Neural progenitor cell (in vitro differentiated cells): Measurements from ENCODE around the gene BTBD9. TPM values are rescaled to one million over a fixed set of nuclear protein-coding genes. Genes with fewer than 3 reads are reported as not detected.

ENCODE experiments used
- DNase-seq: peaks from one replicate; pipeline ENCODE4 v3.0.0-alpha.2; 2016; ENCODE audit warnings: low spot score
- H2AFZ ChIP-seq: fragments of 200-600 bp; sonication (generic); replicated peaks from 2 replicates; pipeline ENCODE4 v1.6.1; 2016; ENCODE audit warnings: antibody characterized with exemption
- H3F3A ChIP-seq: fragments of 200-600 bp; sonication (generic); 2 replicates; pipeline ENCODE4 v1.6.1; 2016; ENCODE audit warnings: antibody characterized with exemption, low read depth
- H3K27ac ChIP-seq: fragments of 200-600 bp; sonication (generic); 2 replicates; pipeline ENCODE4 v1.5.1; 2016; ENCODE audit warnings: mild to moderate bottlenecking
- H3K27me3 ChIP-seq: fragments of 200-600 bp; sonication (generic); 2 replicates; pipeline ENCODE4 v1.6.1; 2016; ENCODE audit warnings: mild to moderate bottlenecking, moderate library complexity
- H3K36me3 ChIP-seq: fragments of 200-600 bp; sonication (generic); 2 replicates; pipeline ENCODE4 v1.5.1; 2016
- H3K4me1 ChIP-seq: fragments of 200-600 bp; sonication (generic); 2 replicates; pipeline ENCODE4 v1.6.1; 2016; ENCODE audit warnings: mixed run types
- H3K4me2 ChIP-seq: fragments of 200-600 bp; sonication (generic); 2 replicates; pipeline ENCODE4 v1.6.1; 2016
- H3K4me3 ChIP-seq: fragments of 200-600 bp; sonication (generic); 2 replicates; pipeline ENCODE4 v1.5.1; 2016
- H3K79me2 ChIP-seq: fragments of 200-600 bp; sonication (generic); 2 replicates; pipeline ENCODE4 v1.6.1; 2016; ENCODE audit warnings: low read depth
- H3K9ac ChIP-seq: fragments of 200-600 bp; sonication (generic); 2 replicates; pipeline ENCODE4 v1.6.1; 2016
- H3K9me3 ChIP-seq: fragments of 200-600 bp; sonication (generic); 2 replicates; pipeline ENCODE4 v1.5.1; 2016; ENCODE audit warnings: low read depth
- H4K20me1 ChIP-seq: fragments of 200-600 bp; sonication (generic); 2 replicates; pipeline ENCODE4 v1.6.1; 2016; ENCODE audit warnings: low read depth
- H3K27ac Mint-ChIP-seq: 3 replicates; pipeline ENCODE4 v1.8.0; 2021; ENCODE audit warnings: mixed read lengths
- H3K27me3 Mint-ChIP-seq: 2 replicates; pipeline ENCODE4 v1.8.0; 2022; ENCODE audit warnings: low read depth, mild to moderate bottlenecking, inconsistent platforms, moderate library complexity, mixed read lengths; ENCODE audit not compliant: insufficient read depth
- H3K36me3 Mint-ChIP-seq: 3 replicates; pipeline ENCODE4 v1.8.0; 2021; ENCODE audit warnings: mixed read lengths
- H3K4me1 Mint-ChIP-seq: 3 replicates; pipeline ENCODE4 v1.8.0; 2021; ENCODE audit warnings: mixed read lengths
- H3K4me3 Mint-ChIP-seq: 3 replicates; pipeline ENCODE4 v1.8.0; 2021; ENCODE audit warnings: mild to moderate bottlenecking, moderate library complexity, mixed read lengths
- H3K9me3 Mint-ChIP-seq: 3 replicates; pipeline ENCODE4 v1.8.0; 2020; ENCODE audit warnings: mixed read lengths
- EZH2 ChIP-seq: fragments of 200-600 bp; sonication (generic); IDR thresholded peaks from 2 replicates; pipeline ENCODE4 v1.6.1; 2017; ENCODE audit warnings: antibody characterized with exemption, mild to moderate bottlenecking, moderate library complexity
- EZH2phosphoT487 ChIP-seq: fragments of 200-600 bp; sonication (generic); IDR thresholded peaks from 2 replicates; pipeline ENCODE4 v1.6.1; 2017; ENCODE audit warnings: antibody characterized with exemption
- total RNA-seq: library from RNA; depleted of rRNA; stranded (reverse); fragments of >200 nt; gene quantifications from 2 replicates; pipeline ENCODE4 v1.2.3, GENCODE V29; 2015; ENCODE audit warnings: low replicate concordance
- TF ChIP-seq, protein P1 (sequence below): fragments of 200-600 bp; sonication (generic); IDR thresholded peaks from 2 replicates; pipeline ENCODE4 v1.5.1; 2017; ENCODE audit warnings: antibody characterized with exemption, mild to moderate bottlenecking

BTBD9 gene
- total RNA-seq, 1 donor from 2014 or later = 16.9 TPM

DNA sequence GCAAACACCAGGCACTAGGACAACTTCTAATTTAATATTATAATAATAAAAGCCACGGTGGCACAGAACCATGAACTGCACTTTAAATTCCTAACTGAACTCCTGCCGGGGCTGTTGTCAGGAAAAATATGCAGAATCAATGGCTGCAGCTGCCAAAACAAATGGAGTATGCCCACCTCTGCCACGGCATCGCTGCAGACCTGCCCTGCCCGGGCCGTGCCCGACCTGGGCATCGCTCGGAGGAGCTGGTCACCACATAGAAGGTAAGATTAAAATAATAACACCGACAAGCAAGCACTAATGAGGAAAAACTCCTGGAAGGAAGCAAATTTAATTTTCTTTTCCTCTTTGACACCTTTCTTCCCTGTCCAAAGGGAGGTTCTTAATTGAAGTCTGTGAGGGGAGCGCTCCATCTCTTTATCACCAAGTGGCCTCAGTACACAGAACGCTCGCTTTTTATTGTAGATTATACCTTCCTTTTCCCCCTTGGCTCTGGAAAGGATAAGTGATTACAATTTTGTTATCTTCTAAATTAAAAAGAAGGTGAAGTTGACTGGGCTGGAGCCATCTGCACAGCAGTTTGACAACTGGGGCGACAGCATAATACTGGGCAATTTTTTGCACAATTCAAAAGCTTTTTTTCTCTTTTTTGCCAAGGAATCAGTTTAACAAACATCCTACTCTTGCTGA lies 468.9 kb downstream of the BTBD9 start:
- H3K36me3 ChIP-seq = no peaks in the 10 kb centered on the region
- no peak for DNase-seq
- no peak overlapping the region for H3K4me2 ChIP-seq
- peaks cover 5% of the 10 kb centered on the region for H3K27me3 Mint-ChIP-seq
- no peak overlapping the region for H3K27ac Mint-ChIP-seq
- TF ChIP-seq, protein P1, sequence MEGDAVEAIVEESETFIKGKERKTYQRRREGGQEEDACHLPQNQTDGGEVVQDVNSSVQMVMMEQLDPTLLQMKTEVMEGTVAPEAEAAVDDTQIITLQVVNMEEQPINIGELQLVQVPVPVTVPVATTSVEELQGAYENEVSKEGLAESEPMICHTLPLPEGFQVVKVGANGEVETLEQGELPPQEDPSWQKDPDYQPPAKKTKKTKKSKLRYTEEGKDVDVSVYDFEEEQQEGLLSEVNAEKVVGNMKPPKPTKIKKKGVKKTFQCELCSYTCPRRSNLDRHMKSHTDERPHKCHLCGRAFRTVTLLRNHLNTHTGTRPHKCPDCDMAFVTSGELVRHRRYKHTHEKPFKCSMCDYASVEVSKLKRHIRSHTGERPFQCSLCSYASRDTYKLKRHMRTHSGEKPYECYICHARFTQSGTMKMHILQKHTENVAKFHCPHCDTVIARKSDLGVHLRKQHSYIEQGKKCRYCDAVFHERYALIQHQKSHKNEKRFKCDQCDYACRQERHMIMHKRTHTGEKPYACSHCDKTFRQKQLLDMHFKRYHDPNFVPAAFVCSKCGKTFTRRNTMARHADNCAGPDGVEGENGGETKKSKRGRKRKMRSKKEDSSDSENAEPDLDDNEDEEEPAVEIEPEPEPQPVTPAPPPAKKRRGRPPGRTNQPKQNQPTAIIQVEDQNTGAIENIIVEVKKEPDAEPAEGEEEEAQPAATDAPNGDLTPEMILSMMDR = no peak
- no peak for TF ChIP-seq EZH2
- TF ChIP-seq EZH2phosphoT487 = no peak
- H3K4me1 ChIP-seq = peaks cover 15% of the 10 kb centered on the region
- no peaks in the 10 kb centered on the region for H3K9me3 Mint-ChIP-seq
- no peak overlapping the region for H3K4me3 Mint-ChIP-seq
- no peaks in the 10 kb centered on the region for H3K27me3 ChIP-seq
- no peaks in the 10 kb centered on the region for H3K79me2 ChIP-seq
- no peak overlapping the region for H3K27ac ChIP-seq
- no peak overlapping the region for H3K9ac ChIP-seq
- no peak overlapping the region for H3K4me3 ChIP-seq
- H3F3A ChIP-seq = peaks cover 5% of the 10 kb centered on the region
- H3K36me3 Mint-ChIP-seq = peaks cover 8% of the 10 kb centered on the region
- H2AFZ ChIP-seq = no peak overlapping the region
- H3K9me3 ChIP-seq = no peaks in the 10 kb centered on the region
- H4K20me1 ChIP-seq = peaks cover 8% of the 10 kb centered on the region
- peaks cover 38% of the 10 kb centered on the region for H3K4me1 Mint-ChIP-seq

DNA sequence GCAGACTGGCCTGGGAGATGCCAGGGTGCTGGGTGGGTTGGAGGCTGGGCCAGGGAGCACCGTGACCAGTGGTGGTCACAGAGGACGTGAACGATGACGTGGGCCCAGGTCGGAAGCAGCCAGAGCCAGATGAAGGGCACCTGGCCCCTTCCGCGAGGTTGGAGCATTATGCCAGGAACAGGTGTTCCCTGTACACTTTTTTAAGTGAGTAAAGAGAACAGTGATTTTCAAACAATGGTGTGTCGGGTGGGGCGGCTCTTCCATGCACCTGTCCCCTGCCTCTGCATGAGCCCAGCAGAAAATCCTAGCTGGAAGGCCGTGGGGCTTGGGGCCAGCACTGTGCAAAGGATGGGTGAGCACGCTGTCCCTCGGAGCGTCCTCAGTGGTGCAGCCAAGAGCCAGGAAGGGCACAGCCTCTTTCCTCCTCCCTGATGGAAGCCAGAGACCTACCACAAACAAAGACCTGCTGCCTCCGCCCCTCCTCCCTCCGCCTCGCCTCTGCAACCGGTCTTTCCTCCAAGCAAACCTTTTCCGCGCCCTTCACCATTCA lies 469.7 kb downstream of the BTBD9 start:
- H3K9ac ChIP-seq = no peak overlapping the region
- no peak overlapping the region for H3K27ac ChIP-seq
- H3K4me1 ChIP-seq = peaks cover 18% of the 10 kb centered on the region
- H3K4me3 Mint-ChIP-seq = peak overlapping the region; percentile 38
- peaks cover 11% of the 10 kb centered on the region for H3K36me3 Mint-ChIP-seq
- no peaks in the 10 kb centered on the region for H3K36me3 ChIP-seq
- DNase-seq = peak; percentile 48
- peaks cover 3% of the 10 kb centered on the region for H3K9me3 Mint-ChIP-seq
- no peak overlapping the region for H2AFZ ChIP-seq
- H3K27me3 ChIP-seq = no peaks in the 10 kb centered on the region
- no peak overlapping the region for H3K4me3 ChIP-seq
- H3K27ac Mint-ChIP-seq = no peak overlapping the region
- H3K79me2 ChIP-seq = no peaks in the 10 kb centered on the region
- peaks cover 8% of the 10 kb centered on the region for H4K20me1 ChIP-seq
- peaks cover 39% of the 10 kb centered on the region for H3K4me1 Mint-ChIP-seq
- H3K4me2 ChIP-seq = no peak overlapping the region
- TF ChIP-seq EZH2phosphoT487 = no peak
- TF ChIP-seq, protein P1 = no peak
- TF ChIP-seq EZH2 = no peak
- peaks cover 3% of the 10 kb centered on the region for H3K27me3 Mint-ChIP-seq
- H3F3A ChIP-seq = peaks cover 5% of the 10 kb centered on the region
- no peaks in the 10 kb centered on the region for H3K9me3 ChIP-seq

DNA sequence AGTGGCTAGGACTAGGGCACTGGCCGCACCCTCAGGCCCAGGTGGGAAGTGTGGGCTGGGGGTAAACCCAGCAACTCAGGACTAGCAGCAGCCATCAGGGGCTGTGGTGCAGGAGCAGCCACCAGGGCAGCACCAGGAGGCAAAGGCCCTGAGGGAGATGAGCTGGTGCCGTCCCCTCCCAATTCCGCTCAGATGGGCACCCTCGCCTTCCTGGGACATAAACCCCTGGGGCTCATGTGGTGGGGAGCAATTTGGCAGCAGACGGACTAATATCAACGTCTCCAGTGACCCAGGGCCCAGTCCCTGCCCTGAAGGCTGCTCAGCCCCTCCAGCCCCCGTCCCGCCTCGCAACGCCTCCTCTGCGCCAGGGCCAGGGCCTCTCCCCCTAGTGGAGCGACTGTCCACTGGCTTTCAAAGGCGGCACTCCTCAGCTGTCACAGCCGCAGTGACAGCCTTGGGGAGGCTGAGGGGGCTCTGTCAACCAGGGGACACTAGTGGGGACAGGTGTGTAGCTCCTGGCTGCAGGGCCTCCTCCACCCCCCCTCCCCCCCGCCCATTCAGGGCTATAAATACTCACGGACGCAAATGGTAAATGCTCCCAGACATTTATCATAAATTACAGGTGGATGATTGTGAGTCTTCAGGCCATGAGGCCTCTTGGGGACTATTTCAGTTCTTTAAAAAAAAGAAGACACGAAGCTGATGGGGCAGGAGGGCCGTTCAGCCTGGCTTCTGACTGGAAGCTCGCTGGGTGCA lies 470.3 kb downstream of the BTBD9 start:
- Histone ChIP-seq H3K36me3 (no peaks in the 10 kb centered on the region), H3K27ac (no peak overlapping the region), H3K4me3 (no peak overlapping the region), H3K9ac (no peak overlapping the region), H3K4me1 (peaks cover 18% of the 10 kb centered on the region), H3K4me2 (no peak overlapping the region), H2AFZ (no peak overlapping the region), H3K9me3 (no peaks in the 10 kb centered on the region), H3F3A (peaks cover 5% of the 10 kb centered on the region), H3K79me2 (no peaks in the 10 kb centered on the region), H3K27me3 (no peaks in the 10 kb centered on the region), H4K20me1 (peaks cover 8% of the 10 kb centered on the region)
- Mint-ChIP-seq H3K9me3 (peaks cover 3% of the 10 kb centered on the region), H3K4me1 (peaks cover 36% of the 10 kb centered on the region), H3K27me3 (peaks cover 3% of the 10 kb centered on the region), H3K4me3 (peak overlapping the region; percentile 38), H3K36me3 (peaks cover 8% of the 10 kb centered on the region), H3K27ac (no peak overlapping the region)
- DNase-seq = peak; percentile 55
- TF ChIP-seq EZH2 (no peak), EZH2phosphoT487 (no peak)
- TF ChIP-seq, protein P1 = peak; percentile 51
